SIG-M5 (cell line): ENCODE data around the gene CDRT15L2.
"Not testable (repeated sequence)": the region's sequence is repeated elsewhere in the genome, so short reads cannot be mapped to it uniquely, and the experiment has no call there.

Experiments used
- DNase-seq: peaks from one replicate; lab custom pipeline; 2025; lab: John Stamatoyannopoulos, UW

The CDRT15L2 gene

GRCh38 chr17:20575071-20575470, 4.5 kb upstream of the CDRT15L2 start:
- not testable (repeated sequence) for DNase-seq

- not testable (repeated sequence) for DNase-seq
Observed at GRCh38 chr17:20583891-20584577, 4.5 kb downstream of the CDRT15L2 start.

GRCh38 chr17:20588744-20589453, 9.4 kb downstream of the CDRT15L2 start:
- DNase-seq: not testable (repeated sequence)

GRCh38 chr17:20589454-20589810, 9.9 kb downstream of the CDRT15L2 start:
- DNase-seq: not testable (repeated sequence)

- DNase-seq: not testable (repeated sequence)
Observed at GRCh38 chr17:20591040-20591439, 11.5 kb downstream of the CDRT15L2 start.

GRCh38 chr17:20605568-20605967, 26.0 kb downstream of the CDRT15L2 start:
- DNase-seq: not testable (repeated sequence)

- DNase-seq: not testable (repeated sequence)
Observed at GRCh38 chr17:20609490-20609889, 30.0 kb downstream of the CDRT15L2 start.

- DNase-seq: no peak
Observed at GRCh38 chr17:20611309-20611708, 31.8 kb downstream of the CDRT15L2 start.

GRCh38 chr17:20612635-20613034, 33.1 kb downstream of the CDRT15L2 start:
- DNase-seq: no peak

GRCh38 chr17:20613248-20613647, 33.7 kb downstream of the CDRT15L2 start:
- DNase-seq: no peak

- DNase-seq: no peak
Observed at GRCh38 chr17:20613905-20614304, 34.4 kb downstream of the CDRT15L2 start.

GRCh38 chr17:20615461-20615860, 35.9 kb downstream of the CDRT15L2 start:
- DNase-seq: not testable (repeated sequence)
